HepG2 (cell line): Measurements from ENCODE around the gene MRNIP. TPM values are rescaled to one million over a fixed set of nuclear protein-coding genes. Genes with fewer than 3 reads are reported as not detected.

Experiments
- DMAP1 ChIP-seq: IDR thresholded peaks from 2 replicates; pipeline ENCODE4 v1.6.1; 2016
- NR2C2 ChIP-seq: sonication (generic); formaldehyde crosslinking; IDR thresholded peaks from 2 replicates; pipeline ENCODE4 v1.4.0; 2020; ENCODE audit warnings: missing genetic modification reagents, mild to moderate bottlenecking, moderate library complexity, borderline replicate concordance
- NR2F1 ChIP-seq, 2 experiments: fragments of 450-650 bp in 1 of 2; formaldehyde crosslinking in 1 of 2; IDR thresholded peaks; 2 replicates each; pipeline versions ENCODE4 v1.5.0 to v1.6.1; 2016 to 2020; ENCODE audit warnings: mild to moderate bottlenecking in 1 of 2, missing compliant biosample characterization in 1 of 2, missing genetic modification reagents in 1 of 2, moderate library complexity in 1 of 2
- SIX4 ChIP-seq: sonication (generic); formaldehyde crosslinking; IDR thresholded peaks from 2 replicates; pipeline ENCODE4 v1.4.0; 2020; ENCODE audit warnings: missing genetic modification reagents
- SMARCC2 ChIP-seq: fragments of 450-650 bp; IDR thresholded peaks from 2 replicates; pipeline ENCODE4 v1.6.1; 2017; ENCODE audit warnings: antibody characterized with exemption, mild to moderate bottlenecking
- ZNF180 ChIP-seq: sonication (generic); formaldehyde crosslinking; IDR thresholded peaks from 2 replicates; pipeline ENCODE4 v1.4.0; 2020; ENCODE audit warnings: low read depth, missing genetic modification reagents, borderline replicate concordance
- ZNF616 ChIP-seq: sonication (generic); formaldehyde crosslinking; IDR thresholded peaks from 2 replicates; pipeline ENCODE4 v1.5.0; 2020; ENCODE audit warnings: low read depth, mild to moderate bottlenecking, missing genetic modification reagents
- ZSCAN22 ChIP-seq: sonication (generic); formaldehyde crosslinking; IDR thresholded peaks from 2 replicates; pipeline ENCODE4 v1.4.0; 2020; ENCODE audit warnings: mild to moderate bottlenecking, missing genetic modification reagents
- ZZZ3 ChIP-seq: sonication (generic); formaldehyde crosslinking; IDR thresholded peaks from 2 replicates; pipeline ENCODE4 v1.4.0; 2020; ENCODE audit warnings: missing genetic modification reagents, mild to moderate bottlenecking, borderline replicate concordance
- polyA plus RNA-seq, 8 experiments: library from polyadenylated mRNA; depleted of rRNA in 3 of 8; stranded (reverse) in 7 of 8; unstranded in 1 of 8; fragments of >200 nt; fragmentation: Illumina TruSeq in 4 of 8; extraction: Trizol in 4 of 8; gene quantifications; 2 replicates each; pipeline versions ENCODE4 v1.2.1 to v1.2.3, GENCODE V29; 2011 to 2016; ENCODE audit warnings: low read depth in 4 of 8, missing spikeins in 1 of 8, mixed read lengths in 1 of 8; ENCODE audit not compliant: insufficient read depth in 1 of 8
- total RNA-seq, 5 experiments: library from RNA; depleted of rRNA; stranded (reverse); fragments of >200 nt; fragmentation: Illumina TruSeq; extraction: Trizol; gene quantifications; 2 replicates each; pipeline ENCODE4 v1.2.3, GENCODE V29; 2016; ENCODE audit warnings: low read depth in 1 of 5
- TF ChIP-seq, protein P1 (sequence below): sonication (generic); formaldehyde crosslinking; IDR thresholded peaks from 2 replicates; pipeline ENCODE4 v1.5.1; 2020; ENCODE audit warnings: mild to moderate bottlenecking, missing genetic modification reagents
- TF ChIP-seq, protein P2 (sequence below): sonication (generic); formaldehyde crosslinking; IDR thresholded peaks from 2 replicates; pipeline ENCODE4 v1.4.0; 2020; ENCODE audit warnings: low read depth, missing genetic modification reagents
- TF ChIP-seq, protein P3 (sequence below): sonication (generic); formaldehyde crosslinking; IDR thresholded peaks from 2 replicates; pipeline ENCODE4 v1.8.0; 2022; ENCODE audit warnings: missing genetic modification reagents, mild to moderate bottlenecking, borderline replicate concordance
- TF ChIP-seq, protein P4 (sequence below): sonication (generic); formaldehyde crosslinking; IDR thresholded peaks from 2 replicates; pipeline ENCODE4 v1.9.0; 2022; ENCODE audit warnings: low read depth, missing genetic modification reagents
- TF ChIP-seq, protein P5 (sequence below): sonication (generic); formaldehyde crosslinking; IDR thresholded peaks from 2 replicates; pipeline ENCODE4 v1.8.1; 2023; ENCODE audit warnings: missing genetic modification reagents, inconsistent platforms, borderline replicate concordance
- TF ChIP-seq, protein P6 (sequence below): sonication (generic); formaldehyde crosslinking; IDR thresholded peaks from 2 replicates; pipeline ENCODE4 v1.5.1; 2020; ENCODE audit warnings: missing genetic modification reagents, mild to moderate bottlenecking, borderline replicate concordance

MRNIP gene
- total and polyA plus RNA-seq, 2 of the 13 experiments (the other 11 are each of a cell fraction or from before 2014, with no cell fraction given): 15.5 to 34.1 TPM

DNA sequence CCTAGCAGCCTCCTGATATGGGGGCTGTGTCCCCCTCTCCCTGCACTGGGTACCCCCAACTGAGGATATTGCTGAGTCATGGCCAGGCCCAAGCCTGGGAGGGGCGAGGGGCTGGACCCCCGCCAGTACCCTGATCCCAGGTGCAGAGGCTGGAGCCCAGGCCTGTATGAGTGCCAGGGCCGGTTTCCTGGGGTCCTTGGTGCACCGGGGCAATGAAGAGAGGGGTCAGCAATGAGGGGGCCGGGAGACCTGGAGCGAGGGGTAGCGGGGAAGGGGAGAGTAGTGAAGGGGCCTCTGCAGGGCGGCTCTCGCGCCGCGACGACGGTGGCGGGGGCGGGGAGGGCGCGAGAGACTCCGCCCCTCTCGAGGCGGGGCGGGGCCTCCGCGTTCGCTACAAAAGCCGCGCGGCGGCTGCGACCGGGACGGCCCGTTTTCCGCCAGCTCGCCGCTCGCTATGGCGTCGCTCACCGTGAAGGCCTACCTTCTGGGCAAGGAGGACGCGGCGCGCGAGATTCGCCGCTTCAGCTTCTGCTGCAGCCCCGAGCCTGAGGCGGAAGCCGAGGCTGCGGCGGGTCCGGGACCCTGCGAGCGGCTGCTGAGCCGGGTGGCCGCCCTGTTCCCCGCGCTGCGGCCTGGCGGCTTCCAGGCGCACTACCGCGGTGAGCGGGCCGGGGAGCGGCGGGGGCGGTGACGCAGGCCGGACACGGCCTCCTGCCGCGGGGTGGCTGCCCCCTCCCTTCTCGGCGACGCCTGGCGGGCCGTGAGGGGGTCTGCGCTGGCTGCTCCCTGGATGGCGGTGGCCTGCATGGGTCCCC lies 37.9 kb downstream of the MRNIP start, which contains the start of gene SQSTM1 (continued):
- TF ChIP-seq, protein P1, sequence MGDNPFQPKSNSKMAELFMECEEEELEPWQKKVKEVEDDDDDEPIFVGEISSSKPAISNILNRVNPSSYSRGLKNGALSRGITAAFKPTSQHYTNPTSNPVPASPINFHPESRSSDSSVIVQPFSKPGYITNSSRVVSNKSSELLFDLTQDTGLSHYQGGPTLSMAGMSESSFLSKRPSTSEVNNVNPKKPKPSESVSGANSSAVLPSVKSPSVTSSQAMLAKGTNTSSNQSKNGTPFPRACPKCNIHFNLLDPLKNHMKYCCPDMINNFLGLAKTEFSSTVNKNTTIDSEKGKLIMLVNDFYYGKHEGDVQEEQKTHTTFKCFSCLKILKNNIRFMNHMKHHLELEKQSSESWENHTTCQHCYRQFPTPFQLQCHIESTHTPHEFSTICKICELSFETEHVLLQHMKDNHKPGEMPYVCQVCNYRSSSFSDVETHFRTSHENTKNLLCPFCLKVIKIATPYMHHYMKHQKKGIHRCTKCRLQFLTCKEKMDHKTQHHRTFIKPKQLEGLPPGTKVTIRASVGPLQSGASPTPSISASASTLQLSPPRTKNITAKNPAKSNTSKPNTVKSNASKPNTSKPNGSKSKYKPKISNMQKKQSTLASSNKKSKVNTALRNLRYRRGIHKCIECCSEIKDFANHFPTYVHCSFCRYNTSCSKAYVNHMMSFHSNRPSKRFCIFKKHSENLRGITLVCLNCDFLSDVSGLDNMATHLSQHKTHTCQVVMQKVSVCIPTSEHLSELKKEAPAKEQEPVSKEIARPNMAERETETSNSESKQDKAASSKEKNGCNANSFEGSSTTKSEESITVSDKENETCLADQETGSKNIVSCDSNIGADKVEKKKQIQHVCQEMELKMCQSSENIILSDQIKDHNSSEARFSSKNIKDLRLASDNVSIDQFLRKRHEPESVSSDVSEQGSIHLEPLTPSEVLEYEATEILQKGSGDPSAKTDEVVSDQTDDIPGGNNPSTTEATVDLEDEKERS: peak; percentile 56; the same call in 1 of the 2 replicates
- TF ChIP-seq, protein P2, sequence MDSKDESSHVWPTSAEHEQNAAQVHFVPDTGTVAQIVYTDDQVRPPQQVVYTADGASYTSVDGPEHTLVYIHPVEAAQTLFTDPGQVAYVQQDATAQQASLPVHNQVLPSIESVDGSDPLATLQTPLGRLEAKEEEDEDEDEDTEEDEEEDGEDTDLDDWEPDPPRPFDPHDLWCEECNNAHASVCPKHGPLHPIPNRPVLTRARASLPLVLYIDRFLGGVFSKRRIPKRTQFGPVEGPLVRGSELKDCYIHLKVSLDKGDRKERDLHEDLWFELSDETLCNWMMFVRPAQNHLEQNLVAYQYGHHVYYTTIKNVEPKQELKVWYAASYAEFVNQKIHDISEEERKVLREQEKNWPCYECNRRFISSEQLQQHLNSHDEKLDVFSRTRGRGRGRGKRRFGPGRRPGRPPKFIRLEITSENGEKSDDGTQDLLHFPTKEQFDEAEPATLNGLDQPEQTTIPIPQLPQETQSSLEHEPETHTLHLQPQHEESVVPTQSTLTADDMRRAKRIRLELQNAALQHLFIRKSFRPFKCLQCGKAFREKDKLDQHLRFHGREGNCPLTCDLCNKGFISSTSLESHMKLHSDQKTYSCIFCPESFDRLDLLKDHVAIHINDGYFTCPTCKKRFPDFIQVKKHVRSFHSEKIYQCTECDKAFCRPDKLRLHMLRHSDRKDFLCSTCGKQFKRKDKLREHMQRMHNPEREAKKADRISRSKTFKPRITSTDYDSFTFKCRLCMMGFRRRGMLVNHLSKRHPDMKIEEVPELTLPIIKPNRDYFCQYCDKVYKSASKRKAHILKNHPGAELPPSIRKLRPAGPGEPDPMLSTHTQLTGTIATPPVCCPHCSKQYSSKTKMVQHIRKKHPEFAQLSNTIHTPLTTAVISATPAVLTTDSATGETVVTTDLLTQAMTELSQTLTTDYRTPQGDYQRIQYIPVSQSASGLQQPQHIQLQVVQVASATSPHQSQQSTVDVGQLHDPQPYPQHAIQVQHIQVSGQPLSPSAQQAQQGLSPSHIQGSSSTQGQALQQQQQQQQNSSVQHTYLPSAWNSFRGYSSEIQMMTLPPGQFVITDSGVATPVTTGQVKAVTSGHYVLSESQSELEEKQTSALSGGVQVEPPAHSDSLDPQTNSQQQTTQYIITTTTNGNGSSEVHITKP (CRISPR knock-in tag): no peak; the same call in 1 of the 2 replicates
- TF ChIP-seq ZNF180 (CRISPR knock-in tag) (no peak), NR2C2 (CRISPR knock-in tag) (peak; percentile 55), ZZZ3 (CRISPR knock-in tag) (no peak), SIX4 (CRISPR knock-in tag) (peak; percentile 65; the same call in 1 of the 2 replicates), NR2F1 (CRISPR knock-in tag; IDR thresholded peaks at IDR 0.05) (no peak), ZNF616 (CRISPR knock-in tag) (no peak), SMARCC2 (no peak), DMAP1 (CRISPR knock-in tag) (peak; percentile 71), ZSCAN22 (CRISPR knock-in tag) (no peak)
- TF ChIP-seq, protein P3, sequence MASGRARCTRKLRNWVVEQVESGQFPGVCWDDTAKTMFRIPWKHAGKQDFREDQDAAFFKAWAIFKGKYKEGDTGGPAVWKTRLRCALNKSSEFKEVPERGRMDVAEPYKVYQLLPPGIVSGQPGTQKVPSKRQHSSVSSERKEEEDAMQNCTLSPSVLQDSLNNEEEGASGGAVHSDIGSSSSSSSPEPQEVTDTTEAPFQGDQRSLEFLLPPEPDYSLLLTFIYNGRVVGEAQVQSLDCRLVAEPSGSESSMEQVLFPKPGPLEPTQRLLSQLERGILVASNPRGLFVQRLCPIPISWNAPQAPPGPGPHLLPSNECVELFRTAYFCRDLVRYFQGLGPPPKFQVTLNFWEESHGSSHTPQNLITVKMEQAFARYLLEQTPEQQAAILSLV (CRISPR knock-in tag): no peak
- TF ChIP-seq, protein P4, sequence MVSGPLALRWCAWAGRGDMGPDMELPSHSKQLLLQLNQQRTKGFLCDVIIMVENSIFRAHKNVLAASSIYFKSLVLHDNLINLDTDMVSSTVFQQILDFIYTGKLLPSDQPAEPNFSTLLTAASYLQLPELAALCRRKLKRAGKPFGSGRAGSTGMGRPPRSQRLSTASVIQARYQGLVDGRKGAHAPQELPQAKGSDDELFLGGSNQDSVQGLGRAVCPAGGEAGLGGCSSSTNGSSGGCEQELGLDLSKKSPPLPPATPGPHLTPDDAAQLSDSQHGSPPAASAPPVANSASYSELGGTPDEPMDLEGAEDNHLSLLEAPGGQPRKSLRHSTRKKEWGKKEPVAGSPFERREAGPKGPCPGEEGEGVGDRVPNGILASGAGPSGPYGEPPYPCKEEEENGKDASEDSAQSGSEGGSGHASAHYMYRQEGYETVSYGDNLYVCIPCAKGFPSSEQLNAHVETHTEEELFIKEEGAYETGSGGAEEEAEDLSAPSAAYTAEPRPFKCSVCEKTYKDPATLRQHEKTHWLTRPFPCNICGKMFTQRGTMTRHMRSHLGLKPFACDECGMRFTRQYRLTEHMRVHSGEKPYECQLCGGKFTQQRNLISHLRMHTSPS (CRISPR knock-in tag): no peak
- TF ChIP-seq, protein P5, sequence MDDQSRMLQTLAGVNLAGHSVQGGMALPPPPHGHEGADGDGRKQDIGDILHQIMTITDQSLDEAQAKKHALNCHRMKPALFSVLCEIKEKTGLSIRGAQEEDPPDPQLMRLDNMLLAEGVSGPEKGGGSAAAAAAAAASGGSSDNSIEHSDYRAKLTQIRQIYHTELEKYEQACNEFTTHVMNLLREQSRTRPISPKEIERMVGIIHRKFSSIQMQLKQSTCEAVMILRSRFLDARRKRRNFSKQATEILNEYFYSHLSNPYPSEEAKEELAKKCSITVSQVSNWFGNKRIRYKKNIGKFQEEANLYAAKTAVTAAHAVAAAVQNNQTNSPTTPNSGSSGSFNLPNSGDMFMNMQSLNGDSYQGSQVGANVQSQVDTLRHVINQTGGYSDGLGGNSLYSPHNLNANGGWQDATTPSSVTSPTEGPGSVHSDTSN (CRISPR knock-in tag): no peak
- TF ChIP-seq, protein P6, sequence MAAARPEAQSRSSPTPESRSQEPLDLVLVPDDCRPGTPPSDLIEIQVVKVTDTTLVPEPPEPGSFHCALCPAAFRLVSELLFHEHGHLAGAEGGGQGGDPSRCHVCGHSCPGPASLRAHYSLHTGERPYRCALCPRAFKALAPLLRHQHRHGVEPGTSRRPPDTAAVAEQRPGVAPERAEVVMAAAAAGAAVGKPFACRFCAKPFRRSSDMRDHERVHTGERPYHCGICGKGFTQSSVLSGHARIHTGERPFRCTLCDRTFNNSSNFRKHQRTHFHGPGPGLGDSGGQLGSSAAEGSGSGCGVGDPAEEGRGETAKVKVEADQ: 0 out of 2 replicates have a peak, but pooled peaks have one; percentile 17
